Measurements from ENCODE around the gene NPHP1.

DNA sequence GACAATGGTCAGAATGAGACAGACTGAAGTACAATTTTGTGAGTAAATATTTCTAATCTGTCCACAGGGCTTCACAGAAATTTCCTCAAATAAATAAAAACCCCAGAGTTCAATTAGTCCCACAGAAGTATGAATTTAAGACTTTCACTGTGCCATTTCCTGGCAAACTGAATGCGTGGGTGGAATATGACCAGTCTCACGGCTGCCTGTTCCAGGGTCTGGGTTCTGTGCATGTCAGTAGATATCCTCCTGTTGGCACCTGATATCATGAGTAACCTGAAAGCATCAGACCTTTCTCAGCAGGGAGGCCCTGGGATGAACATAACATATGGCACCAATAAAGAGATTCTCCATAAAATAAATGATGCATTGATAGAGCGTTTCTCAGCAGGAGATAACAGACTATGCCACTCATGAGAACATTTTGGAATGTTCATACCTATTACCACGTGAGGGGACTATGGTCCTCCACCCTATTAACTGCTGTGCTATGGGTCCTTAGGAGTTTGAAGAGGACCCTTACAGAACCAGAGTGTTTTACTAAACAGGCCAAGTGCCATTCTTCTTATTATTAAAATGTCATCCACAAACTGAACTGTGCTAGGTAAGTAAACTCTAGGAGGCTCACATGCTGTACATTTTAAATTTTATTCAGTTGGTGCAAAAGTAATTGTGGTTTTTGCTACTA is 78.6 kb downstream of the NPHP1 start:
- TF ChIP-seq, protein P1, sequence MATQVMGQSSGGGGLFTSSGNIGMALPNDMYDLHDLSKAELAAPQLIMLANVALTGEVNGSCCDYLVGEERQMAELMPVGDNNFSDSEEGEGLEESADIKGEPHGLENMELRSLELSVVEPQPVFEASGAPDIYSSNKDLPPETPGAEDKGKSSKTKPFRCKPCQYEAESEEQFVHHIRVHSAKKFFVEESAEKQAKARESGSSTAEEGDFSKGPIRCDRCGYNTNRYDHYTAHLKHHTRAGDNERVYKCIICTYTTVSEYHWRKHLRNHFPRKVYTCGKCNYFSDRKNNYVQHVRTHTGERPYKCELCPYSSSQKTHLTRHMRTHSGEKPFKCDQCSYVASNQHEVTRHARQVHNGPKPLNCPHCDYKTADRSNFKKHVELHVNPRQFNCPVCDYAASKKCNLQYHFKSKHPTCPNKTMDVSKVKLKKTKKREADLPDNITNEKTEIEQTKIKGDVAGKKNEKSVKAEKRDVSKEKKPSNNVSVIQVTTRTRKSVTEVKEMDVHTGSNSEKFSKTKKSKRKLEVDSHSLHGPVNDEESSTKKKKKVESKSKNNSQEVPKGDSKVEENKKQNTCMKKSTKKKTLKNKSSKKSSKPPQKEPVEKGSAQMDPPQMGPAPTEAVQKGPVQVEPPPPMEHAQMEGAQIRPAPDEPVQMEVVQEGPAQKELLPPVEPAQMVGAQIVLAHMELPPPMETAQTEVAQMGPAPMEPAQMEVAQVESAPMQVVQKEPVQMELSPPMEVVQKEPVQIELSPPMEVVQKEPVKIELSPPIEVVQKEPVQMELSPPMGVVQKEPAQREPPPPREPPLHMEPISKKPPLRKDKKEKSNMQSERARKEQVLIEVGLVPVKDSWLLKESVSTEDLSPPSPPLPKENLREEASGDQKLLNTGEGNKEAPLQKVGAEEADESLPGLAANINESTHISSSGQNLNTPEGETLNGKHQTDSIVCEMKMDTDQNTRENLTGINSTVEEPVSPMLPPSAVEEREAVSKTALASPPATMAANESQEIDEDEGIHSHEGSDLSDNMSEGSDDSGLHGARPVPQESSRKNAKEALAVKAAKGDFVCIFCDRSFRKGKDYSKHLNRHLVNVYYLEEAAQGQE (IDR thresholded peaks at IDR 0.05): no peak
- TF ChIP-seq SP1 (IDR thresholded peaks at IDR 0.05) (no peak), RAD21 (IDR thresholded peaks at IDR 0.05) (no peak), YY1 (IDR thresholded peaks at IDR 0.05) (no peak), TAF1 (conservative IDR thresholded peaks at IDR 0.05) (no peak), GABPA (IDR thresholded peaks at IDR 0.05 in 1 of 2, conservative IDR thresholded peaks at IDR 0.05 in 1 of 2) (no peak), EGR1 (IDR thresholded peaks at IDR 0.05; ENCODE audit: low read depth in 2 of 2) (no peak), JUND (IDR thresholded peaks at IDR 0.05) (no peak), RXRA (IDR thresholded peaks at IDR 0.05) (no peak), HNF4G (IDR thresholded peaks at IDR 0.05) (no peak)
- TF ChIP-seq, protein P2, sequence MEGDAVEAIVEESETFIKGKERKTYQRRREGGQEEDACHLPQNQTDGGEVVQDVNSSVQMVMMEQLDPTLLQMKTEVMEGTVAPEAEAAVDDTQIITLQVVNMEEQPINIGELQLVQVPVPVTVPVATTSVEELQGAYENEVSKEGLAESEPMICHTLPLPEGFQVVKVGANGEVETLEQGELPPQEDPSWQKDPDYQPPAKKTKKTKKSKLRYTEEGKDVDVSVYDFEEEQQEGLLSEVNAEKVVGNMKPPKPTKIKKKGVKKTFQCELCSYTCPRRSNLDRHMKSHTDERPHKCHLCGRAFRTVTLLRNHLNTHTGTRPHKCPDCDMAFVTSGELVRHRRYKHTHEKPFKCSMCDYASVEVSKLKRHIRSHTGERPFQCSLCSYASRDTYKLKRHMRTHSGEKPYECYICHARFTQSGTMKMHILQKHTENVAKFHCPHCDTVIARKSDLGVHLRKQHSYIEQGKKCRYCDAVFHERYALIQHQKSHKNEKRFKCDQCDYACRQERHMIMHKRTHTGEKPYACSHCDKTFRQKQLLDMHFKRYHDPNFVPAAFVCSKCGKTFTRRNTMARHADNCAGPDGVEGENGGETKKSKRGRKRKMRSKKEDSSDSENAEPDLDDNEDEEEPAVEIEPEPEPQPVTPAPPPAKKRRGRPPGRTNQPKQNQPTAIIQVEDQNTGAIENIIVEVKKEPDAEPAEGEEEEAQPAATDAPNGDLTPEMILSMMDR (IDR thresholded peaks at IDR 0.05; ENCODE audit: low read depth, low read length, missing input control): no peak
- TF ChIP-seq, protein P3, sequence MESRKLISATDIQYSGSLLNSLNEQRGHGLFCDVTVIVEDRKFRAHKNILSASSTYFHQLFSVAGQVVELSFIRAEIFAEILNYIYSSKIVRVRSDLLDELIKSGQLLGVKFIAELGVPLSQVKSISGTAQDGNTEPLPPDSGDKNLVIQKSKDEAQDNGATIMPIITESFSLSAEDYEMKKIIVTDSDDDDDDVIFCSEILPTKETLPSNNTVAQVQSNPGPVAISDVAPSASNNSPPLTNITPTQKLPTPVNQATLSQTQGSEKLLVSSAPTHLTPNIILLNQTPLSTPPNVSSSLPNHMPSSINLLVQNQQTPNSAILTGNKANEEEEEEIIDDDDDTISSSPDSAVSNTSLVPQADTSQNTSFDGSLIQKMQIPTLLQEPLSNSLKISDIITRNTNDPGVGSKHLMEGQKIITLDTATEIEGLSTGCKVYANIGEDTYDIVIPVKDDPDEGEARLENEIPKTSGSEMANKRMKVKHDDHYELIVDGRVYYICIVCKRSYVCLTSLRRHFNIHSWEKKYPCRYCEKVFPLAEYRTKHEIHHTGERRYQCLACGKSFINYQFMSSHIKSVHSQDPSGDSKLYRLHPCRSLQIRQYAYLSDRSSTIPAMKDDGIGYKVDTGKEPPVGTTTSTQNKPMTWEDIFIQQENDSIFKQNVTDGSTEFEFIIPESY (IDR thresholded peaks at IDR 0.05): no peak
- TF ChIP-seq, protein P4, sequence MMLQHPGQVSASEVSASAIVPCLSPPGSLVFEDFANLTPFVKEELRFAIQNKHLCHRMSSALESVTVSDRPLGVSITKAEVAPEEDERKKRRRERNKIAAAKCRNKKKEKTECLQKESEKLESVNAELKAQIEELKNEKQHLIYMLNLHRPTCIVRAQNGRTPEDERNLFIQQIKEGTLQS (IDR thresholded peaks at IDR 0.05): no peak
- TF ChIP-seq, protein P5, sequence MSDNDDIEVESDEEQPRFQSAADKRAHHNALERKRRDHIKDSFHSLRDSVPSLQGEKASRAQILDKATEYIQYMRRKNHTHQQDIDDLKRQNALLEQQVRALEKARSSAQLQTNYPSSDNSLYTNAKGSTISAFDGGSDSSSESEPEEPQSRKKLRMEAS (IDR thresholded peaks at IDR 0.05): no peak
